GM19452 (cell line): ENCODE measurements around the gene KCNIP4.
A peak's percentile ranks its signal among the peaks of the same experiment; 100 is the strongest.

Experiments used
- ATAC-seq: cut with Tn5 transposase; IDR thresholded peaks from one replicate; pipeline ENCODE4 v1.9.1; 2021; ENCODE audit not compliant: unreplicated experiment

Gene KCNIP4

DNA sequence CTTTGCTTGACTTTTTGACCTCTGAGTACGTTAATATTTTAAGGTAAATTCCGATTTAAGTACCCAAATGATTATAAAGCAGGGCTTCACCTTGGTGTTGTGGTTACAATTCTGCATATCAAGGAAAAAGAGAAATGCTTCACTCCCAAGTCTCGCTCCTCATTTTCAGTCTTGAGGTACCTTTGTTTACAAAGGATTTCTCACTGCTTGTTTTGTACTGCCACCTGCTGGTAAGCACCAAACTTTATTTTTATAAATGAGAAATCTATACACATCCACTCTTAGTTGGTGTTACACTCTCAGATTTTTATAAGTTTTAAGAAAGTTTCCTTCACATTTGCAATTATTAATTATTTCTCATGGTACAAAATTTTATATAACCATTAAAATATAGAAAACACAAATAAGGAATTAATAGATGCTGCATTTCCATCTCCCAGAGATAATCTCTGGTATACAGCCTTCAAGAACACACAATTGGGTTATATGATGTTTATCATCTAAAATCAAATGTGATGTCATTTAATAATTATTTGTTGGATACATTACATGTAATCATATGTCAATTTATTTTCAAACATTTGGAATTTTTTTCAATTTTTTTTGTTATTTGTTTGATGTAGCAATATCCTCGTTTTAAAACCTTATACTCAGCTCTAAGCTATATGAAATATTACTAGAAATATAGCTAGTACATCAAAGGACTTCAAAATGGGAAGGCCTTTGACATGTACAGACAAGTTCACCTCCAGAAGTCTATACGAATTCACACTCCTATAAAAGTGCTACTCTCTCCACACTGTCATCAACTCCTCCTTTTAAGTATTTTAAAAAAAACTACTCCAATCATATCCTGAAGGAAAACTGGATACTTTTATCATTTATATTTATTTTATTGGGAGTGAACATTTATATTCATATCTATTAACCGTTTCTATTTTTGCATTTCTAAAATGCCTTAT, 179.9 kb downstream of the KCNIP4 start:
- no peak for ATAC-seq

DNA sequence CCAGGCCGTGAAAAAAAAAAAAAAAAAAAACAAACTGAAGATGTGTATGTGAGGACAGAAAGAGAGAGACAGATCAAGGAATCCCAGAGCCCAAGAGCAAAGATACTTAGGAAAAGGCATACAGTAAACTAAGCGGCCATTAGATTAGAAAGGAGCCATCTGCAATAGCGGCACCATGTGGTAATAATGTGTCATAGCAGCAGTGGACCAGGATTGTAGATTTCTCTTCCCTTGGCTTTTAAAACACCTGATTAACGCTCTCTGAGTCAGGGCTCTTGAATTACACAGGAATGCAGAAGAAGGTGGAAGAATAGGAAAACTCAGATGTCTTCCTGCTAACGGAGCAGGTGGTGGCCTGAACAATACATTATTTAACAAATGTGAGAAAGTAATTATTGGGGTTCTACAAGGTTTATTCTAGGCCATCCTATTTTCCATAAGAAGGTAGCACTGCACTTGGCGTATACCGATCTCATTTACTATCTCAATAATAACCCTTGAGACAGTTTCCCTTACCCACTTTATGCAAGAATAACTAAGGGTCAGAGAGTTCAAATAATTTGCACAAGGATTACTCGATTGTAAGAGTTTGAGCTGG, 182.7 kb downstream of the KCNIP4 start:
- ATAC-seq = peak; percentile 67

GRCh38 chr4:21763855-21764254, 184.7 kb downstream of the KCNIP4 start:
- no peak for ATAC-seq

- no peak for ATAC-seq
Measured at GRCh38 chr4:21757248-21757647, 191.3 kb downstream of the KCNIP4 start.

DNA sequence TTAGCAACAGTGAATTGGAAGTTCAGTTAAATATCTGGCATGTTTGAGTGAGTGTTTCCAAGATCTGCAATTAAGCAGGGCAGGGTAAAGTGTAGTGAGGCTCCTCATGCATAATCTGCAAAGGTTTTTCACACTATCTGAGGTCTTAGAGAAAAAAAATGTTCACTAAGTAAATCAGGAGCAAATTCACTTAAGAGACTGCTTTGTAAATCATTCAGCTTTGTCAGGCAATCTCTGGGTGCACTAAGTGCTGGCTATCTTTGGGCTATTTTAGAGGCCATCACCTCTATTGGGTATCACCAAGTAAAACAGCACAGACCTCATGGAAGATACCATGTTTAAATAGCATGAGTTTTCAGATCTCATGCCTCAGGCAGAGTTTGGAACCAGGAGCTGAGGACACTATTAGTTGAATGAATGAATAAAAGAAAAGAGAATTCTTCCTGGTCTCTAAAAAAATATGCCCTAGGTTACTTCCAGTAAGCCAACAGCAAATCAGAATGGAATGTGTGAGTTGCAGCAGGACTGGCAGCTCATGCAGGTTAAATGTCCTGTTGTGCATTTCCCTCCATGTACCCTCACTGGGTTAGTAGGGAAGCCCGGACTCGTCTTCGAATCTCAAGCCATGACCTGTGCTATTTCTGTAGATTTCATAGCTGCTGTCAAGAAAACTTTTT, 195.3 kb downstream of the KCNIP4 start:
- no peak for ATAC-seq

GRCh38 chr4:21752616-21753015, 196.0 kb downstream of the KCNIP4 start:
- no peak for ATAC-seq

- ATAC-seq = no peak
Measured at GRCh38 chr4:21749924-21750323, 198.6 kb downstream of the KCNIP4 start.

- ATAC-seq = no peak
Measured at GRCh38 chr4:21749412-21749811, 199.2 kb downstream of the KCNIP4 start.

- no peak for ATAC-seq
Measured at GRCh38 chr4:21744046-21744445, 204.5 kb downstream of the KCNIP4 start.

DNA sequence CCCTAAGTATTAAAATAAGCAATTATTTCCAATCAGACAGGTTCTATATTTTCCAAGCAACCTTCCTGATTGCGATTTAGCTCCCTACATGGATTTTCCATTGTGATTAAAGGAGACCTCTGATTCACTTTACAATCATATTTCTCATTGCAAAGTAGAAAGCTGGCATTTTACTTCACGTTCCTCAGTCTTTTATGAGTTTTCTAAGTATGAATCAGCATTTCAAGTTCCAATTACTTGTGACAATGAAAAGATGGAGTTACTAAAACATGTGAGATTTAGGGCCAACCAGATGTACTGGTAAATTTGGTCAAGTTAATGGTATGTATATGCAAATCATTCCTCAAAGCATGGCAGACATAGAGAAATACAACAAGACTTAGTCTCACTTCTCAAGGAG, 206.2 kb downstream of the KCNIP4 start:
- ATAC-seq = no peak

DNA sequence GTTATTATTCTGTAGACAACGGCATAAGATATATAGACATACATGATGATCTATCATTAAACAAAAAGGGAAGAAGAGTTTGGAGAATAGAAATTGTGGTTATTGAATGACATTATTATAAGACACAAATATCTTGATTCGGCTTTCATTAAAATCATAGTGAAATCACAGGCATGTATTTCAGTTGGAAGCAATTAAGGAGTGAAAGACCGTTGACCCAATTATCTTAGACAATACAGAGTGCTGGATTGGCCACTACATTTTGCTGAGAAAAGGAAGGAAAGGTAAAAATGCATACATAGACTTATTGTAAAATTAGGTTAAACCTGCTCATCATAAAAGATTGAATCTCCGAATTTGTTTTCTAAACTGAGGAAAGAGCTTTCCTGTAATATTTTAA, 209.8 kb downstream of the KCNIP4 start:
- ATAC-seq = no peak

DNA sequence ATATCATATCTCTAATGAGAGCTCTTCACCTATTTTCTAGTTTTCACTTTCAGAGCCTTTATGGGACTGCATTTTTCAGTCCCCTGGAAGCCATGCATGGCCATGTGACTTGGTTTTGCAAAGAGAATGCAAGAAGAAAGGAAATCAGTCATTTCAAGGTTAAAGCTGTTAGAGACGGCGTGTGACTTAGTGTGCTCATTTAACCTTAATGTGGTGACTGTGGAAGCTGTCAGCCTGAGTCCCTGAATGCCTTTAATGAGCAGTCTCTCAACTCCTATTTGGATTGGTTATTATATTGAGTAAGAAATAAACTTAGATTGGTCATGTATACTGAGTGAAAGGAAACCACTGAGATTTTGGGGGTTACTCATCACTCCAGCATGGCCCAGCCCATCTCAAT, 212.7 kb downstream of the KCNIP4 start:
- no peak for ATAC-seq

DNA sequence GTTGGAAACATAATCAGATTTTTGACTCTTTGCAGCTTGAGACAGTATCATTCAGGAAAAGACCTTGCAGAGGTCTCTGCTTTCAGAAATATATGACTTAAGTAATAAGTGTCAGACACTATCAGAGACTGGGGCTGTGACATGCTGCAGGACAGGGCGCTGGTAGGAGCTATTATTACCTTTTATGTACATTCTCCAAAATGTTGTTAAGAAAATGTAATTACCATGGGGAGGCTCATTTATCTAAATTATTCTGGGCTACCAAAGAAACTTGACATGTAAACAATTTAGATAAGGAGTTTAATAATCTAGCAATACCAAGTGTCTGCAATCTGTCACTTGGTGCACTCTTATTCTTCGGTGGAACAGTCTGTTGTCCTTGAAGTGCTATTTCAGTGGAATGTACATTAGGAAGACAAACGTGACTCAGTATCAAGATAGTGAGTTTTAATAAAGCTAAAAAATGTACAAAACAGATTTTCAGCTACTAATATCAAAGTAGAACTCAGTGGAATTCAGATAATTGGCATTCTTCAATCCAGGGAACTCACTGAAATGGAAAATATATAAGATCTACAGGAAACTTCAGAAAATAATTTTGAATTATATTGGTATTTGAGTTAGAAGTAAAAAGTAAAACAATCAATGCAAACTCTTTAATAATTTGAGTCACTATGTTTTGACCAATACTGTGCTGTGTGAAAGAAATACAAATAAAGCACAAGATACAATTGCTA, 214.5 kb downstream of the KCNIP4 start:
- no peak for ATAC-seq

GRCh38 chr4:21728304-21728703, 220.3 kb downstream of the KCNIP4 start:
- ATAC-seq = no peak

DNA sequence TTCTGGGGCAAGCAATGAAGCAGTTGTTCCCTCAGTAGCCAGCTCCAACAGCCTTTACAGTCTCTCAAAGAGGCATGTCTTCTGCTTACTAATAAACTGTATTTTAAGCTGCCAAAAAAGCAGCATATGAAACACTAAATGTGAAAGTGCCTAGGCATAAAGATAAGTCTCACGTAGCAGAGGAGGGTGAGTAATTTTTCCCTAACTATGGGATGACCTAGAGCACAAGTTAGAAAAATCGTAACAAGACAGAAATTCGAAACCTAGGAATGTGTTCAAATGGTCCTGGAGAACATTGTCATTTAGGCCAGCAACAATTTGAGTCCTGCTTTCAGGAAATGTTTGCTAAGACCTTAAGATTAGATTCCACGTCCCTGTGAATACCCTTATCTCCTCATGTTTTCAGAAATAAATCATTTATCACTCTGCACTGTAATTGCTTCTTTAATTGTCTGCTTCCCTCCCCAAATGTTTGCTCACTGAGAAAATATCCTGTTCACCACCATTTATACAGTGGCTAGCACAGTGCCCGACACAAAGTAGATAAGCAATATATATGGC, 222.2 kb downstream of the KCNIP4 start:
- ATAC-seq = no peak

DNA sequence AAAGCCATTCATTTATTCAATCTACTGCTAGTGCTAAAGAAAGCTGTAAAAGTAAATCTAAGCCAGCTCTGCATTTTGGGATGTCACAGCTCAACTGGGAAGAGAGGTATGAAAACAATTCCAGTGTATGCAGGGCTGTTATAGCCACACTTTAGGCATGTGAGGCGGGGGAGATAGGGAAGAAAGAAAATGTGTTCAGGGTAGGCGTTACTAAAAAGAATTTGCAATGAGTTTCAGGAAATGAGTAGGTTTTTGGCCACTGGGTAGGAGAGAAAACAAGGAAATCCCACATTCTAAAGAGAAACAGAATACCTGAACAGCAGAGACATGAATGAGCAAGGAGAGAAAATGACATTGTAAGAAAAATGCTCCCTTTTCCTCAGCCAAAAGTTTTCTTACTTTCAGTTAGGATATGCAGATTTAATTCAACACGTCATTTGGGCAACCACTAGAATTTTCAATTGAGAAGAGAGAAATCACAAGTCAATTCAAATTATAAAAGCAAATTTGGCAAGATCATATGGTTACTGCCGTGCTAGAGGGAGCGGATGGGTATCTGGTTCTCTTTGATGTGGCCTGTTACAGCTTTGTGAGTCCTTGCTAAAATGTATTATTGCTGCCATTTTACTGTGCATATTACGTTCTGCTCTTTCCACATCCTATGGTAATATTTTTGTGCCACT, 226.3 kb downstream of the KCNIP4 start:
- no peak for ATAC-seq

GRCh38 chr4:21716531-21716930, 232.0 kb downstream of the KCNIP4 start:
- ATAC-seq = no peak

DNA sequence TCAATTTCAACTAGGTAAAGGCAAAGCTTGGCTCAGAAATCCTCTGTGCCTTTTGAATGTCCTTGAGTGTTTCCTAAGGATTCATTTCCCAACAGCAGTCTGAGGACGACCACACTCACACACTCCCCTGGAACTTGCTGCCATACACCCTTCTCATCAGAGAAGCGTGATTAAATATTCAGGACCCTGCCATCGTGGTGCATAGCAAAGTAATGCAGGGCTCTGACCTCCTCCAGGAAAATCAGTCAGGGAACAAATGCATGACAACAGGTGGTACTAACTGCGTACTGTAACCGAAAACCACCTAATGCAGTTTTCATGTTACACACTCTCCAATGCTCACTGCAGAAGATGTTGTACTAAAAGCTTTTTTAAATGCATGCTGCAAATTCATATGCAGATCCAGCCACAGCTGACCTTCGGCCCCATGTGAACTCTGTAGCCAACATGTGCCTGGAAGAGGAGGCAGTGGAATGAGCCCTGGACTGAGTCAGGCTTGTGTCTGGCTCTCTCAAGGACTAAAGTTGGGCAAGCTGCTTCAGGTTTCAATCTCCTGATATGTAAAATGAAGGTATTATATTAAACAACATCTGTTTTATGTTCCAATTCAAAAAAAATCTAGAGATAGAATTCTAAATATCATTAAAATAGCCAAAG, 238.3 kb downstream of the KCNIP4 start:
- no peak for ATAC-seq

DNA sequence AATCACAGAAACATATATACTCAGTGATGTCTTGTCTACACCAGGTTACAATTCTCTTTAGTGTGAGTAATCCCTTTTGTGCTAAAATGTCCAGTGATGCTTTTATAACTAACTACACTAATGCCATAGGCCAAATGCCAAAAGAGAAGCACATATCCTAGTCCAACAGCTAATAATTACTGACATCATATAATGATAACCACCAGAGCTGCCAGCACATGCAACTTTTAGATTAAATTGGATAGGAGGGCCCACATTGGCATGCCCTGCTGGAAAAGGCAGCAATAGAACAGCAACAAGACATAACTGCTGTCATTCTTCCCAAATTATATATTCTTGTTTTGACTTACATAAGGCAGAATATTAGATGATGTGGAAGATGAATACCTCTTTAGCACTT, 238.8 kb downstream of the KCNIP4 start:
- ATAC-seq = no peak

DNA sequence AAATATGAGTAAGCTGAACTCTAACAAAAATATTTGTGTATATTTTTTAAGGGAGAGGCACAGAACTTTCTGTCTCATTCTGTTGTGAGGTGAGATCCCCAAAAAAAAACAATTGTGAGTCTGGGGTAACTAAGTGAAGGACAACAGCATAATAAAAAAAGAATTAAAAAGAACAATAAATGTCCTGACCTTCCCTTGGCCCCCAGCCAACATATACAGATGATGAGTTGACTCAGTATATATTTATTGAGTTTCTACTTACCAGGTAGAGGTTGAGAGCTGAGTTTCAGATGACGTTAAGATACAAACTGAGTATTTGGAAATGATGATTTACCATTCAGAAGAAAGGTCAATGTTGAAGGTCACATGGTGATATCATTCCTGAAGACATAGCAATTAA, 239.5 kb downstream of the KCNIP4 start:
- no peak for ATAC-seq
